ENCODE results near the gene HSPA1L. TPM values are rescaled to one million over a fixed set of nuclear protein-coding genes. Genes with fewer than 3 reads are reported as not detected.

Gene HSPA1L
- total RNA-seq, 3 donors from 2014 or later (not counting 1 experiment from before 2014, with no cell fraction given): 2.0 to 4.5 (median 3.6) TPM

GRCh38 chr6:31779908-31780307 lies 35.2 kb downstream of the HSPA1L start:
- no peaks in the 10 kb centered on the region for H3K27me3 ChIP-seq (ENCODE audit: control insufficient read depth, insufficient read depth, low read length)
- Mint-ChIP-seq H3K27me3 (ENCODE audit: low read depth in 2 of 2) (no peaks in the 10 kb centered on the region), H3K27ac (no peak overlapping the region), H3K4me1 (peaks cover 0 to 23% of the 10 kb centered on the region in 2 donors), H3K9me3 (no peaks in the 10 kb centered on the region), H3K4me3 (no peak overlapping the region), H3K36me3 (no peaks in the 10 kb centered on the region)
- 96% methylated on average over 10 of the region's 10 CpGs for WGBS (ENCODE audit: insufficient coverage)
- H3K27ac ChIP-seq (ENCODE audit: low read length): no peak overlapping the region
- no peak for DNase-seq
- ATAC-seq: no peak
- H3K4me3 ChIP-seq (ENCODE audit: low read length): no peak overlapping the region
- peaks cover 58% of the 10 kb centered on the region for H3K36me3 ChIP-seq (ENCODE audit: control insufficient read depth, insufficient read depth, low read length)
- H3K9me3 ChIP-seq (ENCODE audit: control insufficient read depth, insufficient read depth, low read length): no peaks in the 10 kb centered on the region
- H3K4me1 ChIP-seq (ENCODE audit: control insufficient read depth, insufficient read depth, low read length): peaks cover 27% of the 10 kb centered on the region
- TF ChIP-seq, protein P1, sequence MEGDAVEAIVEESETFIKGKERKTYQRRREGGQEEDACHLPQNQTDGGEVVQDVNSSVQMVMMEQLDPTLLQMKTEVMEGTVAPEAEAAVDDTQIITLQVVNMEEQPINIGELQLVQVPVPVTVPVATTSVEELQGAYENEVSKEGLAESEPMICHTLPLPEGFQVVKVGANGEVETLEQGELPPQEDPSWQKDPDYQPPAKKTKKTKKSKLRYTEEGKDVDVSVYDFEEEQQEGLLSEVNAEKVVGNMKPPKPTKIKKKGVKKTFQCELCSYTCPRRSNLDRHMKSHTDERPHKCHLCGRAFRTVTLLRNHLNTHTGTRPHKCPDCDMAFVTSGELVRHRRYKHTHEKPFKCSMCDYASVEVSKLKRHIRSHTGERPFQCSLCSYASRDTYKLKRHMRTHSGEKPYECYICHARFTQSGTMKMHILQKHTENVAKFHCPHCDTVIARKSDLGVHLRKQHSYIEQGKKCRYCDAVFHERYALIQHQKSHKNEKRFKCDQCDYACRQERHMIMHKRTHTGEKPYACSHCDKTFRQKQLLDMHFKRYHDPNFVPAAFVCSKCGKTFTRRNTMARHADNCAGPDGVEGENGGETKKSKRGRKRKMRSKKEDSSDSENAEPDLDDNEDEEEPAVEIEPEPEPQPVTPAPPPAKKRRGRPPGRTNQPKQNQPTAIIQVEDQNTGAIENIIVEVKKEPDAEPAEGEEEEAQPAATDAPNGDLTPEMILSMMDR (IDR thresholded peaks at IDR 0.05): no peak
- intact Hi-C loops (cut with micrococcal nuclease): no loop called here

GRCh38 chr6:31778999-31779885 lies 35.8 kb downstream of the HSPA1L start:
- no peaks in the 10 kb centered on the region for H3K9me3 Mint-ChIP-seq
- Histone ChIP-seq H3K9me3 (ENCODE audit: control insufficient read depth, insufficient read depth, low read length) (no peaks in the 10 kb centered on the region), H3K27ac (ENCODE audit: low read length) (no peak overlapping the region), H3K4me3 (ENCODE audit: low read length) (no peak overlapping the region), H3K27me3 (ENCODE audit: control insufficient read depth, insufficient read depth, low read length) (no peaks in the 10 kb centered on the region), H3K36me3 (ENCODE audit: control insufficient read depth, insufficient read depth, low read length) (peaks cover 52% of the 10 kb centered on the region), H3K4me1 (ENCODE audit: control insufficient read depth, insufficient read depth, low read length) (peaks cover 27% of the 10 kb centered on the region)
- no peak overlapping the region for H3K27ac Mint-ChIP-seq
- TF ChIP-seq, protein P1 (IDR thresholded peaks at IDR 0.05): no peak
- no peaks in the 10 kb centered on the region for H3K27me3 Mint-ChIP-seq (ENCODE audit: low read depth in 2 of 2)
- H3K36me3 Mint-ChIP-seq: no peaks in the 10 kb centered on the region
- no peak for DNase-seq
- intact Hi-C loops (cut with micrococcal nuclease): no loop called here
- no peak overlapping the region for H3K4me3 Mint-ChIP-seq
- WGBS (ENCODE audit: insufficient coverage): 96% methylated on average over 43 of the region's 43 CpGs
- H3K4me1 Mint-ChIP-seq: peaks cover 0 to 23% of the 10 kb centered on the region in 2 donors
- ATAC-seq: no peak

DNA sequence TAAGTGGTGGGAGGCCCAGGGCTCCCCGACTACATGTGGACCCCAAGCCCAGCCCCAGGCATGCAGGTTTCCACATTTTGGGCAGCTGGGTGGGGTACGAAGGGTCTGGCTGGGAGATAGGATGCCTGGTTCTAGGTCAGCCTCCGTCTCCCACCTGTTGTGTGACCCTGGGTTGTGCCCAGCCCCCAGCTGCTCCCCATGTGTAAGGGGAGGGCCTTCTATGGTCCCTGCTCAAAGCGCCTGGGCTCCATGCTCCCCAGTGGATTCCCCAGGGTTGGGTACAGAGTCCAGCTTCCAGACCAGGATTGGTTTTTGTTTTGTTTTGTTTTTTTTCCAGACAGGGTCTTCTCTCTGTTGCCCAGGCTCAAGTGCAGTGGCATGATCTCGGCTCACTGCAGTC lies 36.9 kb downstream of the HSPA1L start:
- H3K36me3 ChIP-seq (ENCODE audit: control insufficient read depth, insufficient read depth, low read length): peaks cover 45% of the 10 kb centered on the region
- H3K9me3 ChIP-seq (ENCODE audit: control insufficient read depth, insufficient read depth, low read length): no peaks in the 10 kb centered on the region
- H3K27ac ChIP-seq (ENCODE audit: low read length): no peak overlapping the region
- Mint-ChIP-seq H3K4me3 (no peak overlapping the region), H3K27me3 (ENCODE audit: low read depth in 2 of 2) (no peaks in the 10 kb centered on the region), H3K27ac (peak overlapping the region in 1 of 2 donors; percentile 87), H3K9me3 (no peaks in the 10 kb centered on the region), H3K4me1 (peaks cover 0 to 26% of the 10 kb centered on the region in 2 donors), H3K36me3 (no peaks in the 10 kb centered on the region)
- H3K4me3 ChIP-seq (ENCODE audit: low read length): no peak overlapping the region
- TF ChIP-seq, protein P1 (IDR thresholded peaks at IDR 0.05): no peak
- DNase-seq (no peak), ATAC-seq (no peak)
- H3K4me1 ChIP-seq (ENCODE audit: control insufficient read depth, insufficient read depth, low read length): peaks cover 32% of the 10 kb centered on the region
- no peaks in the 10 kb centered on the region for H3K27me3 ChIP-seq (ENCODE audit: control insufficient read depth, insufficient read depth, low read length)
- intact Hi-C loops (cut with micrococcal nuclease): no loop called here
- 91% methylated on average over 5 of the region's 5 CpGs for WGBS (ENCODE audit: insufficient coverage)

All from natural killer cell (primary cell).